ENCODE data around the gene MAP3K4.
A peak's percentile ranks its signal among the peaks of the same experiment; 100 is the strongest.
"Not testable (repeated sequence)": the region's sequence is repeated elsewhere in the genome, so short reads cannot be mapped to it uniquely, and the experiment has no call there.

Gene MAP3K4

DNA sequence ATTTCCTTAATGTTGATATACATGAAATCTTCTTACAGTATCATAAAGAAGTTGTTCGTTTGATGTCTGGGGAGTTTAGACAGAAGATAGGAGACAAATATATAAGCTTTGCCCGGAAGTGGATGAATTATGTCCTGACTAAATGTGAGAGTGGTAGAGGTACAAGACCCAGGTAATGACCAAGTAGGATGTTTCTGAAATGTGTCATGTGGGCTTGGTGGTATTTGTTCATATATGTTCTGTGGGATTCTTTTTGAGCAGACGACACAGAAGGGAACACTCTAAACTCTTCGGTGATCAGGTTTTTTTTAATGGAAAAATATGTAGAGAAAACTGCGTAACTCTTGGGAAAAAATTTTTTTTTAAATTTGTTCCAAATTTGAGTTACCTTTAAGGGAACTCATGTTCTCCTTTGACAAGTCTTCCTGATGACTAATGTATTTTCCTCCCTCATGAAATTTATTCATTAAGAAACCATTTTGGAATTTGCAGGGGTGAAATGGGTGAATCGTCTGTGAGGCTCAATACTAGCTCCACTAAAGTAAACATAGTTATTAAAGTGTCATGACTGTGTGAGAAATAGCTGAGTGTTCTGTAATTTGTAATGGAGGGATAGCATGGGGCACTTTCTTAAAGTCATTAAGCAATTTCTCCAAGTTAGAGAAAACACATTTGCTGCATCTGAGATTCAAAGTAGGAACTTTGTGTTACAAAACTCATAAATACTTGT is 100.6 kb downstream of the MAP3K4 start:
- DNase-seq = no peak

- no peak for DNase-seq
Observed at GRCh38 chr6:161094955-161095354, 103.4 kb downstream of the MAP3K4 start.

GRCh38 chr6:161095916-161096315 is 104.3 kb downstream of the MAP3K4 start:
- no peak for DNase-seq

GRCh38 chr6:161100072-161100471 is 108.5 kb downstream of the MAP3K4 start:
- DNase-seq = no peak

- no peak for DNase-seq
Observed at GRCh38 chr6:161101517-161101916, 109.9 kb downstream of the MAP3K4 start.

DNA sequence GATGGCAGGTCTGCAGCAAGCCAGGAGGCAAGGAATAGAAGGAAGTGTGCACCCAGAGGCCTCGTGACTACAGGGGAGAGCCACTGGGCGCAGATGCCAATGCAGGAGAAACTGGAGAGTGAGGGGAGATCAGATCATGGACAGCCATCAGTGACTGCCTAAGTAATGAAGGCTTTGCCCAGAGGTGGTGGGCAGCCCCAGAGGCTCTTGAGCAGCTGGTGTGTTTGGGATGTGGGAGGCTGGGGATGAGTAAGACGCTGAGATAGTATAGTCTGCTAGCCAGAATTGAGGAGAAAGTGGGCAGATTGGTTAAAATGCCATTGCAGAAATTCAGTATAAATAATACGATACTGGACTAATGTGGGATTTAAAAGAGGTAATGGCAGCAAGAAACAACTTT is 111.9 kb downstream of the MAP3K4 start:
- DNase-seq = no peak

DNA sequence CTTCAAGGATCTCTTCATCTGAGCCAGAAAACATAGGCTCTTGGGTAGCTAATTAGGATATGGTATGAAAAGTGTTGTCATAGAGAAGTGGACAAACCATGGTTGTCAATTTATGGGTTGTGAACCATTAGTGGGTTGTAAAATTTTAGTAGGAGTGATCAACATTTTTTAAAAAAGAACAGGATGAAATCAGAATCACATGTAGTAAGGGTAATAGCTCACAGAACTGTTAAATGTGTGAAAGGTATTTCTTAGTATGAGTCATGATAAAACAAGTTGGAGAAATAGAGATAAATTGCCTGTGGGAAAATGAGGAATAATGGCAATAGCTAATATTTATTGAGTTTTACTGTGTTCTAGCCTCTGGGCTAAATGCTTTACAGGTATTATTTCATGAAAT is 113.4 kb downstream of the MAP3K4 start:
- DNase-seq = no peak

GRCh38 chr6:161105408-161105807 is 113.8 kb downstream of the MAP3K4 start:
- DNase-seq = no peak

DNA sequence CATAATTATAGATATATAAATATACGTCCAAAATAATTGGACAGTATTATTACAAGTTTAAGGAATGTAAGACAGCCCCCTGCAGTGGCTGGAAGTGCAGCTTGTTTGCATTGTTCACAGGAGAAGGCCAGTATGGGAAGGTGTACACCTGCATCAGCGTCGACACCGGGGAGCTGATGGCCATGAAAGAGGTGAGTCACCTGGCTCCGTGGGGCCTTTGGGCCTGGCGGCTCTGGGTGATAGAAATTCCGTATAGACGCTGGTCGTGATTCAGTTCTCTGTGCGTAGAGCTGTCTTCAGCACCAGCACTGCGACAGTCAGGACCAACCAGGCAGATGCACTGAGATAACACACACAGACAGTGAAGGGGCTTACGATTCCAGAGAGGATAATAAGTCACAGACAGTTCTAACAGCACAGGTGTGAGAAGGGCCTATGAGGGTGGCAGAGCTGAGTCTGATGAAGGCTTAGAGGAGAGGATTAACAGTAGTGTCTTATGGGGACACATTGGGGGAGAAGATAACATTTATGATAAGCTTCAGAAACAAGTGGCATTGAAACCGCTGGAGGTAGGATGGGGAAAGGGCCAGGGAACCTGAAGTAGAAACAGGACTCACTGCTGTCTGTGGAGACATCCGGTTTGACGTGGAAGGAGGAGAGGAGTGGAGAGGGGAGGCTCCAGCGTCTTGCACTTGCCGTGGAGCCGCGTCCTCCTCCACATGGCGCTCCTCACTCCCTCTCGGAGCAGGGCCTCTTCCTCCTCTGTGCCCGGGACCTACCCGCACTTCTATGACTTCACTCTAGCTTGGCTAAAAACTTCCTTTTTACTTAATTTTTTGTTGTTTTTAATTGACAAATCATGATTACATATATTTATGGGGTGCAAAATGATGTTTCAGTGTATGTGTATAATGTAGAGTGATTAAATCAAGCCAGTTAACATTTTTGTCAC is 116.5 kb downstream of the MAP3K4 start:
- no peak for DNase-seq

DNA sequence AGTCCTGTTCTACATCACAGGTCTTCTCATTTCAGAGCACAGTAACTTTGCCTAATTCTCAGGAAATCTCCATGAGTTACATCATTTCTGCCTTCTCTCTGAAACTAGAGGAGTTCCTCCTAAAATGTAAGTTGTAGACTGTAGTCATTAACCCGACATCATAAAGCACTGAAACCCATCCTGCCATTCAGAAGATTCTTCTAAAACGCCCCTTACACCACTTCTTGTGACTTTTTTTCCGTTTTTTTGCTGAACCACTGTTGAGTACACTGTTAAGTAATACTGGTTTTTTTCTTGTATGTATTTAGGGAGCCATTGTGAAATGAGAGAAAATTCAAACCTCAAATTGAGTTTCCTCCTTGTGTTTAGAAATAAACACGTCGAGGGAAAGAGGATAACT is 117.3 kb downstream of the MAP3K4 start:
- no peak for DNase-seq

- DNase-seq = no peak
Observed at GRCh38 chr6:161109366-161109765, 117.8 kb downstream of the MAP3K4 start.

- no peak for DNase-seq
Observed at GRCh38 chr6:161110028-161110779, 118.6 kb downstream of the MAP3K4 start.

GRCh38 chr6:161111261-161111660 is 119.7 kb downstream of the MAP3K4 start:
- DNase-seq = no peak

DNA sequence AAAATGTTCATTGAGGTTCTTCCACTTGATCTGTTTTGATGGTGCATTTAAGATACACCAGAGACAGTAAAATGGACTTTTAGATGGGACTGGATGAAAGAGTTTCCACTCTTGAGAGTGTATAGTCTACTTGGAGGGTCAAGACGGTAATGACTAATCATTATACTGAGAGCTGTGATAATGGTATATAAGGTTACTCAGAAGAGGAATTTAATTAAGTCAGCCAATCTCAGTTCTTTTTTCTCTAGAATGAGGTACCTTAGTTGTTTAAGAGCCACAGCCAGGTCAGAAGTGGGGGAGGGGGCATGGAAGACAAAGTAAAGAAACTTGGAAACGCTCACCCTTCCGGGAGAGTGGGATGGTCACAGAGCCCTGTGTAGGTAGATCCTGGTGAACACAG is 123.9 kb downstream of the MAP3K4 start:
- no peak for DNase-seq

DNA sequence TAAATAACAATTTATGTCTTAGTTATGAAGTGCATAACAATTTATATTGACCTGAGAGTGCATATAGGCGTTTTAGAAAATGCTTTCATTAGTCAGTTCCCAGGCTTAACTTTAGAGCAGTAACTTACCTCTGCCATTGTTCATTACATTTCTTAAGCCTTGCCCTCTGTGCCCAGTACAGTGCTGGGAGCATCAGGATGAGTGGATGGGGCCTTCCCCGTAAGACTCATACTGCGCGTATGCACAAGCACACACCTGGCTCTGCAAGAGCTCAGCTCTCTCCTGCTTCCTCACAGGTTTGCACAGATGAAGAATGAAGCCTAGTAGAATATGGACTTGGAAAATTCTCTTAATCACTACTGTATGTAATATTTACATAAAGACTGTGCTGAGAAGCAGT is 125.0 kb downstream of the MAP3K4 start:
- no peak for DNase-seq

GRCh38 chr6:161117308-161117707 is 125.7 kb downstream of the MAP3K4 start:
- no peak for DNase-seq

- no peak for DNase-seq
Observed at GRCh38 chr6:161117942-161118341, 126.4 kb downstream of the MAP3K4 start.

DNA sequence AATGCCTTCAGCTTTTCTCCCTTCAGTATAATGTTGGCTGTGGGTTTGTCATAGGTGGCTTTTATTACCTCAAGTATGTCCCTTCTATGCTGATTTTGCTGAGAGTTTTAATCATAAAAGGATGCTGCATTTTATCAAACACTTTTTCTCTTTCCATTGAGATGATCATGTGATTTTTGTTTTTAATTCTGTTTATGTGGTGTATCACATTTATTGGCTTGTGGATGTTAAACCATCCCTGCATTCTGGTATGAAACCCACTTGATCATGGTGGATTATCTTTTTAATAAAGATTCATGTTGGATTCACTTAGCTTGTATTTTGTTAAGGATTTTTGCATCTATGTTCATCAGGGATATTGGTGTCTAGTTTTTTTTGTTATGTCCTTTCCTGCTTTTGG is 131.8 kb downstream of the MAP3K4 start:
- DNase-seq = not testable (repeated sequence)

DNA sequence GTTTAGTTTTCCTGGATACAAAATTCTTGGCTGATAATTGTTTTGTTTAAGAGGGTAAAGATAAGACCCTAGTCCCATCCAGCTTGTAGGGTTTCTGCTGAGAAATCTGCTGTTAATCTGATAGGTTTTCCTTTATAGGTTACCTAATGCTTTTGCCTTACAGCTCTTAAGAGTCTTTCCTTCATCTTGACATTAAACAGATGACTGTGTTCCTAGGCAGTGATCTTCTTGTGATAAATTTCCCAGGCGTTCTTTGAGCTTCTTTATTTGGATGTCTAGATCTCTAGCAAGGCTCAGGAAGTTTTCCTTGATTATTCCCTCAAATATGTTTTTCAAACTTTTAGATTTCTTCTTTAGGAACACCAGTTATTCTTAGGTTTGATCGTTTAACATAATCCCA is 134.0 kb downstream of the MAP3K4 start:
- DNase-seq = no peak

DNA sequence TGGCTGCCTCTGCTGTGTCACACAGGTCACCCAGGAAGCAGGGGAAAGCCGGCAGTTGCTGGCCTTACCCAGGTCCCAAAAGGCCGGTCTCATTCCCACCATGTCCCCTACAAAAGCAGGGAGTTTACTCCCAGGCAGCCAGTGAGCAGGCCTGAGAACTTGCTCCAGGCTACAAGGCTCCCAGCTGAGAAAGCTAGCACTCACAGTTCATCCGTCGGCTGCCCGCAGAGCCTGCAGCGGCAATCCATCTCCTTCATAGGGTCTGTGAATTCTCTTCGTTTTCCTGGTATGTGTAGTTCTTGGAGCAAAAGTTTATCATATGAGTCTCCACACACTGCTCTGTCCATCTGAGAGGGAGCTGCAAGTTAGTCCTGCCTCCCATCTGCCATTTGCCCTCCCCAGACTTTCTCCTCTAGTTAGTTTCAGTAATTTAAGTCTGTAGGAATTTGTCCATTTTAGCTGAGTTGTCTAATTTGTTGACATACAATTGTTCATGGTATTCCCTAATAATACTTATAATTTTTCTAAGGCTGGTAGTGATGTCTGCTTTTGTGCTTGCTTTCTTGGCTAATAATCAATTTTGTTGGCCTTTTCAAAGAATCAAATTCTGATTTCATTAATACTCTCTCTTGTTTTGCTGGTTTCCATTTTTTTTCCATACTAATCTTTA is 135.6 kb downstream of the MAP3K4 start:
- DNase-seq = no peak

- no peak for DNase-seq
Observed at GRCh38 chr6:161128230-161128629, 136.7 kb downstream of the MAP3K4 start.

GRCh38 chr6:161128680-161129196 is 137.2 kb downstream of the MAP3K4 start:
- peak; percentile 64 for DNase-seq

GRCh38 chr6:161130541-161130940 is 139.0 kb downstream of the MAP3K4 start:
- no peak for DNase-seq
